ACHN (cell line): ENCODE measurements around the gene TMEM14A.
A peak's percentile ranks its signal among the peaks of the same experiment; 100 is the strongest.

Source experiments
- DNase-seq: peaks from one replicate; pipeline ENCODE4 v3.0.0-alpha.2; 2015
- in situ Hi-C: cut with HindIII; loops from 2 replicates; pipeline ENCODE4 v1.10.0; 2017; ENCODE audit warnings: low sequenced_read_pairs, low pct_ligation_motif_present, low pct_unique_long_range_greater_than_20kb

Gene TMEM14A

DNA sequence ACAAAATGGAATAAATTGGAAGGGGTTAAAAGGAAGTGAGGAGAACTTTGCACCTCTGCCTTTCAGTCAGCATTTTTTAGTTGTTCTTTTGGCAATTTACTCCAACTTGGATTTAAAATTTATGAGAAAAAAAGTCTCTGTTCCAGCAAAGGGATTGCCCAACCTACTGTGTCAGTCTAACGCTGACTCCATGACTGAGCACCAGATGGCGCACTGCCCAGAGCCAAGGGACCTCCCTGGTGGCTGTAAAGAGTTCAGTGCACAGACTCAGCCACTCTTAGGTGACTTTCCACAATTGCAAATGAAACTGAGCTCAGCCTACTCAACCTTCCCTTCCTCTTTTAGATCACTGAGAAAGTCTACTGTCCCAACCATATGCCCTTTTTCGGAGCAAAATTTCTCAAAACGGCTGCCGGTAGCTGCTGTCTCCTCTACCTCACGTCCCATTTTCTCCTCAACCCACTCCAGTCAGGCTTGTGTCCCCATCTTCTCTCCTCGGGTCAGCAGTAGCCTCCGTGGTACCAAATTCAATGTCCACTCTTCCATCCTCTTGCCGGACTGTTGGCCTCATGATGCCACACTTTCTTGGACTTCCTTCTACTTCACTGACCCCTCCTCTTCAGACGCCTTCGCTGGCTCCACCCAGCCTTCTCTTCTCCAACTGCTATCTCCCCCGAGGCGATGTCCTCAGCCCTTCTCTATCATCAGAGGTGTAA, 53.7 kb downstream of the TMEM14A start:
- peak; percentile 66 for DNase-seq
- in situ Hi-C loops, result no loop called here

DNA sequence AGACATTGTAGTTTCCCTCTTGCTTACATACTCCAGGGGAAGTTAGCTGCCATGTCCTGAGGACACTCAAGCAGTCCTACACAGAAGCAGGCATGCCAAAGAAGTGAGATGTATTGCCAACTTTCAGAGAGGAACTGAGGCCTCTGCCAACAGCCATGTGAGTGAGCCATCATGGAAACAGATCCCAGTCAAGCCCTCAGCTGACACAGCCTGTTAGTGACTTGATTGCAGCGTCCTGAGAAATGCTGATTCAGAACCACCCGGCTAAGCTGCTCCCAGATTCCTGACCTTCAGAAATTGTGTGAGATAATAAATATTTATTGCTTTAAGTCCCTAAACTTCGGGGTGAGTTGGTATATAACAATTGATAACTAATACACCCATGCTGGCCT, 54.2 kb downstream of the TMEM14A start:
- in situ Hi-C loops, result no loop called here
- DNase-seq, result no peak

DNA sequence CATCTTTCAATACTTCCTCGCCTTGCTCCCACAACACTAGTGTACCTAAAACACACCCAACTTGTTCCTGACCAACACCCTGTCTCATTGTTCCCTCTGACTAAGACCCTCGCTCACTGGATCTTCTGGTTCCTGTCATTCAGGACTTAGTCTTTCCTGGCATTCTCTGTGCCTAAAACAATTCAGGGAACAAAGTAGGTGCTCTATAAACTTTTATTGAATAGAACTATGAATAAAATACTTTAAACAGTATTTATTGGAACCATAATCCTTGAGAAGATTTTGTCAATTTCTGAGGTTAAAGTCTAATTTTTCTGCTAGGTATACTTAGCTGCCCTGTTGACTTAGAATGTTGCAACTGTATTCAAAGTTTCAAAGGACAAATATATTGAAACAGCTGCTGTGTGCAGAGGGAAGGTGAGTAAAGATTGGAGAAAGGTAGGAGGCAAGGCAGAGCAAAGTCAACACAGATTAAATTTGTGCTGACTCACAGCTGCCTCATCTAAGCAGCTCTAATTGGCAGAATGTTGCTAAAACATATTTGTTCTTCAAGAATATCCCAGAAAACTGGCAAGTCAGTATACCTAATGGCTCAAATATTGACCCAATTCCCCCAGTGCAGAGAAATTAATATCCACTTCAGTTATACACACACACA, 54.8 kb downstream of the TMEM14A start:
- DNase-seq, result no peak
- in situ Hi-C loops, result no loop called here

DNA sequence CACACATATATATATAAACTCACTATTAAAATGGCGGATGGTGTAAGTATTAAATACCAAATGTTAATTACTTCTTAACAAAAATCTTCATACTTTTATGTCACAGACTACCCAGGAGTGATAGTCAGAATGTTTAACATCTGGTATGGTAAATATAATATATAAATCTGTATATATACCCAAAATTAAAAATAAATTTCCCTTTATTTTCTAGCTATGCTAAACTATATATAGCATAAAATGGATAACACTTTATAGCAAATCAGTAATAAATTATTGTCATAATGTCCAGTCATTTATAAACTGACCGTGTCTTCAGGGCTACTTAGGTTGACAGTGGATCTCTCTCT, 55.3 kb downstream of the TMEM14A start:
- in situ Hi-C loops, result no loop called here
- DNase-seq, result no peak

DNA sequence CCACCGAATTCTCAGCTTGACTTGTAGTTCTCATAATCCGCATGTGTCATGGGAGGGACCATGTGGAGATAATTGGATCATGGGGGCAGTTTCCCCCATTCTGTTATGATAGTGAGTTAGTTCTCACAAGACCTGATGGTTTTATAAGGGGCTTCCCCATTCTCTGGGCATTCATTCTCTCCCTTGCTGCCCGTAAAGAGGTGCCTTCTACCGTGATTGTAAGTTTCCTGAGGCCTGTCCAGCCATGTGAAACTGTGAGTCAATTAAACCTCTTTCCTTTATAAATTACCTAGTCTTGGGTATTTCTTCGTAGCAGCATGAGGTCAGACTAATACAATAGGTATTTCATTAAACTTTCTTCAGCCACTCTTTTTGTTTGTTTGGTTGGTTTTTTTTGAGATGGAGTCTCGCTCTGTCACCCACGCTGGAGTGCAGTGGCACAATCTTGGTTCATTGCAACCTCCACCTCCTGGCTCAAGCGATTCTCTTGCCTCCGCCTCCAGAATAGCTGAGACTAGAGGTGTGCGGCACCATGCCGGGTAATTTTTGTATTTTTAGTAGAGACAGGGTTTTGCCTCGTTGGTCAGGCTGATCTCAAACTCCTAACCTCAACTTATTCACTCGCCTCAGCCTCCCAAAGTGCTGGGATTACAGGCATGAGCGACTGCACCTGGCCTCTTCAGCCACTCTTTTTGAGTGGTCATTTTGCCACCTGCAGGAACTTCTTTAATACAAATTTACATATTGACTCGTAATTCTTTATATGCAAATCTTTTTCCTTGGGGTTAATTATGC, 56.0 kb downstream of the TMEM14A start:
- in situ Hi-C loops, result no loop called here
- no peak for DNase-seq

DNA sequence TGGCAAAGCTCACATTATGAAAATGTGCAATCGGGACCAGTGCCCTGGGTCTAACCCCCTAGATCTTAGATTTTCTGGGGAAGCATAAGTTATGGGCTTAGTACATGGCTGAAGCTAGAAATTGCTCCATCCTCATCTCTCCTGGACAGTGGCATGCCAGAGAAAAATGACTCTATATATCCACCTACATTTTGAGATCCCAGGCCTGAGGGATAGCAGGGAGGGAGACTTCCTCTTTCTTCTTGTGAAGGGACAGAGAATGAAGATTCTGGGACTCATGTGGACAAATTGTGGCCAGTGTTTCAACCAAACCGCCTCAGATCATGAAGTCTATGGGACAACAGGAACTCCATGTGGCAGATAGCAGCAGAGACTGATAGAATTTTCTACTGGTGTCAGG, 57.0 kb downstream of the TMEM14A start:
- no peak for DNase-seq
- in situ Hi-C loops, result no loop called here

DNA sequence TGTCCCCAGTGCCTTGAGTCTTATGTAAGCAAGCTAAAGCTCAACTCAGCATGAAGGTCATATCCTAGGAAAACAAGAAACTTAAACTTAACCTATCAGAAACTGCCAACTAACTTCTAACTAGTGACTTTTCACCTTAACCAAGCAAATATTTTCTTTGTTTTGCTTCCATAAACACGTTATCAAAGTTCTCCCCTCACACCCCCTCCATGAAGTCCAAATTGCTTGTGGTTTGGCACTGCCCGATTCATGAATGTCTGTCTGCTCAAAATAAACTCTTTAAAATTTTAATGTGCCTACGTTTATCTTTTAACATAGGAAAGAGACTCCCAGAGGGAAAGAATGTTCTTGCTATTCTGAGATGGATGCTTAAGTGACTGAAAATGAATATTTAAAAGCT, 57.5 kb downstream of the TMEM14A start:
- no peak for DNase-seq

DNA sequence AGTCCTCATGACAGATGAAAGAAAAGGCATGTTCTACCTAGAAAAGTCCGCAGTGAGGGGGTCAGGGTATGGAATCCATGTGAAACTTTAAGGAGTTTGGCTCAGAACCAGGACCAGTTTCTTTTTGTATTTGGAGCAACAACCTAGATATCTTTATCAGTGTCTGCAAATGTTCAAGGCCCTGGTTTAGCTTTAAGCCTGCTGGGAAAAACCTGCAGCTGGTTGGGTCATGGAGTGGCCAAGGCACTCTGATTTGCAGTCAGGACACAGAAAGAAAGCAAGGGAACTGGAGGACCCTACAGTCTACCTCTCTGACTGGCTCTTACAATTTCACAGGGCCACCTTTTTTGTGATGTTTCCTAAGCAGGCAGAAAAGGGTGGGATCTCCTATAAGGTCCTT, 58.7 kb downstream of the TMEM14A start:
- in situ Hi-C loops, result no loop called here
- DNase-seq, result no peak

More for the DNA sequence above, 57.5 kb downstream of the TMEM14A start:
- in situ Hi-C loops, result no loop called here

DNA sequence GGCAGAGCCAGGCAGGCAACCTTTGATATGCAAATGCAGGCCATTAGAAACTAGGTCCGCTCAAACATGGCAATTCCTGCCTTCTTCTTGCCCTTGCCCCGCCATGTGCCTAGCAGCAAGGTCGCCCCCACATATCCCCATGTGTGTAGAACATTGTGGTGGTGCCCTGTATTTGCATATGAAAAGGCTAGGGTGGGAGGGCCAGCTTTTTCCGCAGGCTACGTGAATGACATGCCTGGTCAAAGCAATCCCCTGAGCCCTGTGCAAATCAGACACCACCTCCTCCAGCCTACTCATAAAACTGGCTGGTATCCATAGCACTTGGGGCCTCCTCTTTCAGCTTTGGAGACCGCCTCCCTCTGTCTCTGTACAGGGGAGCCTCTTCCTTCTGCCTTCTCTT, 60.8 kb downstream of the TMEM14A start:
- in situ Hi-C loops, result no loop called here
- DNase-seq, result no peak

DNA sequence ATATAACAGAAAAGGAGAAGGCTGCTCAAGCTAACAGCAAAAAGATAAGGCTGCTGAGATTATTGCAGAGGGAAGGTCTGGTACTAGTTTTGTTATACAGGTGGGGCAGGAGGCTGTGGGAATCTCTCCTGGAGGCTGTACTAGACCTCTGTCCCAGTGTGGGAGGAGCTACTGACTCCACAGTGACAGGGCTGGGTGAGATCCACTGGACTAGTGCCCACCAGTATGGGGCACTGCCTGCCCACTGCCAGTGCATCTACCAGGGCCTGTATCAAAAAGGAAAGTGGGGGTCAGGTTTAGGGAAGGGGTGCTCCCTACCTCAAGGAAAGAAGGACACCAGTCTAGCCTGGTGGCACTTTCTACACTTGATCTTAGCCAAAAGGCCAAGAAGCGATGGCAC, 62.3 kb downstream of the TMEM14A start:
- in situ Hi-C loops, result no loop called here
- no peak for DNase-seq

DNA sequence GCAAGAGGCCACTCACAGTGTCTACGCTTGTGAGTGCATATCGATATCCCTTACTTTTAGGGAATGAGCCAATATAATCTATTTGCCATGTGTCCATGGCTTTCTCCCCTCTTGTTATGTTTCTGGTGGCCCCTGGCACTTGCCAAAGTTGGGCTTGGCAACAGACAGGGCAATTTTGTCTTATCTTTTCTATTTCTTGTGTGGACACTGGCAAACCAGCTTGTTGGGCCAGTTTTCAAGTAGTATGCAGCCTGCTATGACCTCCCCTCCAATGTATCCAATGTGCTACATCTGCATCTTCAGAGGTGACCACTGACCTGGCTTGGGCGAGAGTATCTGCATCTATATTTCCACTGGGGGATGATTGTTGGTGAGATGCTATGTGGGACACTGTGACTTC, 63.2 kb downstream of the TMEM14A start:
- no peak for DNase-seq
- in situ Hi-C loops, result no loop called here

DNA sequence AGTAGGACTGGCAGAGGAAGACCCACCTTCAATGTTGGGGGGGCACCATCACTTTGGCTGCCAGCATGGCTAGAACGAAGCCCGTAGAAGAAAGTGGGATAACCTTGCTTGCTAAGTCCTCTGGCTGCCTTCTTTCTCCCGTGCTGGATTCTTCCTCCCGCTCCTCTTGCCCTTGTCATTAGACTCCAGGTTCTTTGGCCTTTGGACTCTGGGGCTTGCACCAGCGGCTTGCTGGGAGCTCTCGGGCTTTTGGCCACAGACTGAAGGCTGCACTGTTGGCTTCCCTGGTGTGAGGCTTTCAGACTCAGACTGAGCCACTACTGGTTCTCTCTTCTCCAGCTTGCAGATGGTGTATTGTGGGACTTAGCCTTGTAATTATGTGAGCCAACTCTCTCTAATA, 64.2 kb downstream of the TMEM14A start:
- DNase-seq, result no peak
- in situ Hi-C loops, result no loop called here

DNA sequence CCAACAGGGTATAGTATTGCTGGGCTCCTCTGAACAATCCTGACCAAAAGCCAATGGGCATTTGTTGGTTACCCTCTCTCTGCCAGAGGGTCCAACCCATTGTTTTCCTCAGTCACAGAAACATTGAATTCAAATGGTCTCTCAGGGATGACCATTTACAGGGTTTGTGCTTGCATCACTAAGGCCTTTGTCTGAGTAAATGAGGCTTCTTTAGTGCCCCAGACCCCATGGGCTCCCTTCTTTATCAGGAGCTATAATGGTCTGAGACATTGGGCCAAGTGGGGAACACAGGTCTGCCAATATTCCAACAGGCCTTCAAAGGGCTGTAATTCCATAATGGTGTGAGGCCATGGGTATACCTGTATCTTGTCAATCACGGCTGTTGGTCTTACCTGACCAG, 65.2 kb downstream of the TMEM14A start:
- DNase-seq, result no peak
- in situ Hi-C loops, result no loop called here
